Measurements from ENCODE around the gene EFHD1.
"Not testable (repeated sequence)": the region's sequence is repeated elsewhere in the genome, so short reads cannot be mapped to it uniquely, and the experiment has no call there.

The EFHD1 gene

DNA sequence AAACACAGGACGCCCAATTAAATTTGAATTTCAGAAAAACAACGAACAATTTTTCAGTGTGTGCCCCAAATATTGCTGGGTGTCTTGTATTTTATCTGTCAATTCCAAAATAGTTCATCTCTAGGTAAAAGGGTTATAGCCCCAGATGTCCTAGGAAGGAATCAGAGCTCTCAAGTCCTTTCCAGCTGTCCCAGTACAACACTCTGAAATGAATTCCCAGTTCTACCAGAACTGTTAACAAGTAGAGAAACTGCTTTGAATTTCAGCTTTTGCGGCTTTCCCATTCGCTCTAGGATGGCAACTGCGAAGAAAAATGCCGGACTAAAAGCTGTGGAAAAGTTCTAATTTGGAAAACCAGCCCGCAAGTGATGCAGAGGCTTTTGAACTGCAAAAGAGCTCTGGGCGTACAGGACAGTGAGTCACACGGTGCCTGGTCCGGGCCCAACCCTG, 63.2 kb downstream of the EFHD1 start:
- DNase-seq (ENCODE audit: low spot score): no peak

DNA sequence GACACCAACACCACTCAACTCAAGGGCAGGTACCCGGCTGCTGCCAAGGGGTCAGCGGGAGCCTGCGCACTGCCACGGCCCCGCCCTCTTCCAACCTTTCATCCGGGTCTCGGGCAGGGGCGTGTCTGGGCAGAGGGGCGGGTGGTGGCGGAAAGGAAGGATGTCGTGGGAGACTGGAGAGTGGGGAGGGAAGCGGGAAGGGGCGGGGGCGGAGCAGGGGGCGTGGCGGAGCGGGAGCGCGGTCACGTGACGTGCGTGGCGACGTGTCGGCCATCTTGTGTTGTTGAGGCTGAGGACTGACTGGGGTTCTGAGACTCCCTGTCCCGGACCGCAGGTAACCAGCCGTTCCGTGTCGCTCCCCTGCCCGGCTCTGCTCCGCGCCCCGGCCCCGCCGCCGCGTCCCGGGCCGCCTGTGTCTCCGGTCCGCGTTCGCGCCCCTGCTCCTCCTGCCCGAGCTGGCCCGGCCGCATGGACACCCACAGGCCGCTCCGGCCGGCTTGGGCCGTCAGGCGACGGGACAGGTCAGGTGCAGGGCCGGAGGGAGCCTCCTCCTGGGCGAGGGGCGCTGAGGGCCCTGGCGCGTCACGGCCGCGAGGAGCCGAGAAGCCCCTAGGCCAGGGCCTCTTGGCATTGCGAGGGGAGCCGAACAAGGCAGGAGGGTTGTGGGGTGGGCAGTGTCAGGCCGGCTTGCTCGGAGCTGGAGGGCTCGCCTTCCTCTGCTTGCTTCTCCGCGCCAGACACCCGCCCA, 63.8 kb downstream of the EFHD1 start, which contains the start of gene GIGYF2:
Gene GIGYF2, plus strand, starts transcription at position 273 of the 748 bp plus-strand sequence. CDS start 37,867 bp downstream, outside the sequence.
- DNase-seq (ENCODE audit: low spot score): peak; percentile 94

DNA sequence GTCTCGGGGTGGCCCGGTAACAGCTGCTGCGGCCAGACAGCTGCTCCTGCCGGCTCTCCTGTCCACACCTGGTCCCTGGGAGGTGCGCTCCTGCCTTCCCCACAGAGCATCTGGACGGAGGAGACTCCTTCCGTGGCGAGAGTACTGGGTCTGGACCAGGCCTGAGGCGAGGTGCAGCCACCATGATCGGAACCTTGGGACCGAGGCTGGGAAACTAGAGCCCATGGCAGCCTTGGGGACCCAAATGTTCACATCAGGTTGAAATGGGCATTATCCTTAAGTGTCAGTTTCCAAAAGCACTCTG, 64.4 kb downstream of the EFHD1 start:
- DNase-seq (ENCODE audit: low spot score): no peak

DNA sequence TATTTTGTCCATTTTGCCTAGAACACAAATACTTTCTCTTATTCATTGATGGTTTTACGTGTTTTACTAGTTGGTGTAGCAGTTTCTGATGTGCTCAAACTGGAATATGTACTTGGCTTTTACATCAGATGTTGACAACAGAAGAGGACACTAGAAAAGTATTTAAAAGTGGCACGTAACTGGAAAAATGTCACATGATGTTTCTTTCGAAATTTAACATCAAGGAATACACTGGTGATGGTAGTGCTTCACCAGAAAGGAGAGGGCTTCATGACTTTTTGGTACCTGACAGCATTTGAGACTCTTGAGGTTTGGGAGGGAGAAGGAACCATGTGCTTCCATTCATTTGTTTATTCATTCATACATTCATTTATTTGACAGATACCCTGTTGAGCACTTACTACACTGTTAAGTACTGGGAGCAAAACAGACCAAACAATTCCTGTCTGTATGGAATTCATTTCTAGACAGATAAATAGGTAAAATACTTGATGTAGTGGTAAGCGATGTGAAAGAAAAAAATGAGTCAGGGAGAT, 65.2 kb downstream of the EFHD1 start:
- no peak for DNase-seq (ENCODE audit: low spot score)

DNA sequence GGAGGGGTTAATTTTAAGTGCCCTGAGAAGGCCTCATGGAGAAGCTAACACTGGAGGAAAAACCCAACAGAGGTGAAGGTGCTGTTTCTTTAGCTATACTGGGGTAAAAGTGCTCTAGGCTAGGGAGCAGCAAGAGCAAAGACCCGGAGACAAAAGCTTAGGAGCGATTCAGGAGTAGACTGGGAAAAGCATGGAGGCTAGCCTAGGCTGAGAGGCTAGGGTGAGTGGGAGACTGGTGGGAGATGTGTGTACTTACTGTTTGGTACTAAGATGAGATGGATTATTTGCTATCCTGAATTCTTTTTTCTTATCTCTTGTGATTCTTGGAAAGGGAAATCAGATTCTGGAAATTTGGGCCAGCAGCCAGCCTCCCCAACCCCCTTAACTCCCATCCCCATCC, 65.7 kb downstream of the EFHD1 start:
- DNase-seq (ENCODE audit: low spot score): no peak

DNA sequence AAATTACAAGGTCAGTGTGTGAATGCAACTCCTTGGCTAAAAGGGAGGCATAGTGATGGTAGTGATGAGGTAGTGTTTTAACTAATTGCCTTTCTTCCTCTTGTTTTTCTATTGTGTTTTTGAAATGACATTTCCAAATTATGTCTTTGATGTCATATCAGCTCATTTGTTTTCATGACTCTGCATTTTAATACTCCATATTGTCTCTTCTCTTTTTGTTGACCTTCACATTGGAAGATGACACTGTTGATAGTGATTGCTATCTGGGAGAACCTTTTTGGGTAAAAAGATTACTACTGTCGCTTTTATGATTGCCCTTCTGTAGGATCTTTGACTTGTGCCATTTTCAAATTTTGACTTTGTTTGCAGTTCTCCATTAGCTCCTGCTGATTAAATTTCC, 66.8 kb downstream of the EFHD1 start:
- no peak for DNase-seq (ENCODE audit: low spot score)

DNA sequence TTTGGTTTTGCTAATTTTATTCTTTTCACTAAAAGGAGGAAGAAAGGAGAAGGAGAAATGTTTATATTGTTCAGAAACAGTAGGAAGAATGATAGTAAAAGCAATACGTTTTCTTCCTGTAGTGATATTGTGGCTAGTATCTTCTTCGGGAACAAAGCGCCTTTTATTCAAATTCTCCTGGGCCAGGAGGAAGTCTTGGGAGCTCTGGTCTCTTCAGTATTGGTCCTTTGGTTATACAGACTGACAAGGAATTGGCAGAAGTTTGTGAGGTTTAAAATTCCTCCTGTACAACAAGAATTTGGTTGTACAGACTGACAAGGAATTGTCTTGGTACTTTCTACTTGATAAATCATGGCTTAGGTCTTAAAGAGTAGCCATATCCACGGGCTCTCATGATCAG, 73.7 kb downstream of the EFHD1 start:
- DNase-seq (ENCODE audit: low spot score): no peak

DNA sequence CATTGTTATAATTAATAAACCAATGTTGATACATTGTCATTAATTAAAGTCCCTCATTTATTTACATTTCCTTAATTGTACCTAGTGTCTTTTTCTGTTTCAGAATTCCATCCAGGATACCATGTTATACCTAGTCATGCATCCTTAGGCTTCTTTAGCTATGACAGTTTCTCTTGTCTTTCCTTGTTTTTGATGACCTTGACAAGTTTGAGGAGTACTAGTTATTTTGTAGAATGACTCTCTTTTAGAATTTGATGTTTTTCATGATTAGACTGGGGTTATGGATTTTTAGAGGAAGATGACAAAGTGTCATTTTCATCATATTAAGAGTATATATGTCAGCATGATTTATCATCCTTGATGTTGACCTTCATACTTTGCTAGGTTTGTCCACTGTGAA, 80.1 kb downstream of the EFHD1 start:
- no peak for DNase-seq (ENCODE audit: low spot score)

DNA sequence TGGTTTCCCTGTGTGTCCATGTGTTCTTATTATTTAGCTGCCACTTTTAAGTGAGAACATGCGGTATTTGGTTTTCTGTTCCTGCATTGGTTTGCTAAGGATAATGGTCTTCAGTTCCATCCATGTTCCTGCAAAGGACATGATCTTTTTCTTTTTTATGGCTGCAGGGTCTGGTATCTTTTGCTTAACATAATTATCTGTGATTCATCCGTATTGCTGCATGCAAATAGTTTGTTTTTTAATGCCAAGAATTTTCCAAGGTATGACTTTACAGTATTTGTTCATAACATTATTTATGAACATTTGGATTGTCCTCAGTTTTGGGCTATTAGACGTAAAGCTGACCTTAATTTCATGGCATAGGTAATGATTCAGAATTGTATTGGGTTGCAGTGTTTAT, 81.6 kb downstream of the EFHD1 start:
- DNase-seq (ENCODE audit: low spot score): no peak

DNA sequence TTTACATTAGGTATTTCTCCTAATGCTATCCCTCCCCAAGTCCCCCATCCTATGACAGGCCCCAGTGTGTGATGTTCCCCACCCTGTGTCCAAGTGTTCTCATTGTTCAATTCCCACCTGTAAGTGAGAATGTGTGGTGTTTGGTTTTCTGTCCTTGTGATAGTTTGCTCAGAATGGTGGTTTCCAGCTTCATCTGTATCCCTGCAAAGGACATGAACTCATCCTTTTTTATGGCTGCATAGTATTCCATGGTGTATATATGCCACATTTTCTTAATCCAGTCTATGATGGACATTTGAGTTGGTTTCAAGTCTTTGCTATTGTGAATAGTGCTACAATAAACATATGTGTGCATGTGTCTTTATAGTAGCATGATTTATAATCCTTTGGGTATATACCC, 86.7 kb downstream of the EFHD1 start:
- not testable (repeated sequence) for DNase-seq (ENCODE audit: low spot score)

DNA sequence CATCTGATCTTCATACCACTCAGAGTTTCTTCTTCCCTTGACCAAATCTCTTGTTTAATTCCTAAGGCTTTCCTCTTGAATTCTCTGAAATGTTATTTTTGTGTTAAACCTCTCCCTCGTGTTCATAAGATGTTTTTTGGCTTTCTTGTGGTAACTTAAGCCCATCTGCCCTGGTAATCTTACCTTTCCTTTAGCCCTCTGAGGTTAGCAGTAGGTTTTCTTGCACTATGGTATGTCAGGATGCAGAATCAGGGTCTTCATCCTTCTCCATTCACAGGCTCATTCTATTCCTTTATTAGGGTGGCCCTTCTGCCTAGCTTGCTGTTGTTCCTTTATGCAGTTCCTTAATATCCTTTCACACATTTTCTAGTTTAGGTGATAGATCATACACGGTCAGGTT, 87.9 kb downstream of the EFHD1 start:
- no peak for DNase-seq (ENCODE audit: low spot score)

DNA sequence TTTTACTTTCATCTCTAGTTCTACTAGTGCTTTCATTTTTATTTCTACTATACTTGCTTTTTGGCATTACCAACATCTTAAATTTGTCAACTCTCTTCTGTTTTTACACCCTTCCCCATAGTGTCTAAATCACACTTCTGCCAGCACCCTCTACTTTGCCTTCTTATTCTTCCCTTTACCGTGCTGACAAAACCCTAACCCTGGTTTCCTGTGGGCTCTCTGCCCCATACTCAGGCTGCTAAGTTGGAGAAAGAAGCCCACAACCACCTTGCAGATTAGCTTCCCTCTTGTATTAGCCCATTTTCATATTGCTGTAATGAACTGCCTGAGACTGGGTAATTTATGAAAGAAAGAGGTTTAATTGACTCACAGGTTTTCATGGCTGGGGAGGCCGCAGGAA, 88.5 kb downstream of the EFHD1 start:
- no peak for DNase-seq (ENCODE audit: low spot score)

DNA sequence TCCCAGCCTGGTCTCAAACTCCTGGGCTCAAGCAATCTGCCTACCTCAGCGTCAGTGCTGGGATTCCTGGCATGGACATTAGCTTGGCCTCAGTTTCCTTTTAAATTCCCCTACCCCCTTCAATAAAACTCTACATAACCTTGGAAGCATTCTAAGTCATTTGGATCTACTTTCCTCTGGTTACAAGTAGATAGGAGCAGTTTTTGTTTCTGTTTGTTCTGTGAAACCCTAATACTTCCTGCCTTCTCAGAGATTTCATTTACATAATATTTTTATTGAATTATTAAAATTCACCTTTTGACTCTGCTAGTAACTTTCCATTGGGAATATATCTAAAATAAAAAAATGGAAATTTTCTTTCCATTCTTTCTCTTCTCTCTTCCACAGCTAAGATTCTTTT, 89.6 kb downstream of the EFHD1 start:
- DNase-seq (ENCODE audit: low spot score): no peak

DNA sequence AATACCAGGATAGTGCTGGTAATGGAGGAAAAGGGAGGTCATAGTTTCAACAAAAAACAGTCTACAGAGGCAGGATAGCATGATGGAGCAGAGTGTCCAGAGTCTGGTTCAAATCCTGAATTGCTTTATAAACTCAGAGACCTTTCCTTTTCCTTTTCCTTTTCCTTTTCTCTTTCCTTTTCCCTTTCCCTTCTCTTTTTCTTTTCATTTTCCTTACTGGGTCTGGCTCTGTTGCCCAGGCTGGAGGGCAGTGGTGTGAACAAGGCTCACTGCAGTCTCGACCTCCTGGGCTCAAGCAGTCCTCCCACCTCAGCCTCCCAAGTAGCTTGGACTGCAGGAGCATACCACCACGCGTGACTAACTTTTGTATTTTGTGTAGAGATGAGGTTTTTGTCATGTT, 95.4 kb downstream of the EFHD1 start:
- DNase-seq (ENCODE audit: low spot score): no peak

DNA sequence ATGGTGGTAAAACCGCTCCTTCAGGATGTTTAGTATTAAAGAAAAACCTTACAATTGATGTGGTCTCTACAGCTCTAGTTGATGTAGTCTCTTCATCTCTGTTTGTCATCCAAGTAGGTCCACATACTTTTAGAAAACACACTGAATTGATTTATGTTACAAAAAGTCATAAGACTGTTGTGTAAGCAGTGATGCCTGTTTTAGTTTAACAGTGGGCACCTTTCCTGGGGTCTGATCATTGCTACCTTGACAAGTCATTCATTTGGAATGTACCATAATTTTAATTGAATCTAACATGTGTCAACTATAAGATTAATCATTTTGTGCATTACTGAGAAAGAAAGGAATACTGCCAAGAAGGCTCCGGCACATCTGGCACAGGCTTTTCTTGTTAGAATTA, 98.1 kb downstream of the EFHD1 start:
- no peak for DNase-seq (ENCODE audit: low spot score)

All from CD4-positive, alpha-beta T cell treated with Interleukin-6 at 100 ng/mL for 8 hours (primary cell).